HG03108 (cell line): ENCODE measurements around the gene METRNL.
"Not testable (repeated sequence)": the region's sequence is repeated elsewhere in the genome, so short reads cannot be mapped to it uniquely, and the experiment has no call there.

ENCODE experiments used
- ATAC-seq: cut with Tn5 transposase; IDR thresholded peaks from one replicate; pipeline ENCODE4 v1.9.1; 2021; ENCODE audit warnings: moderate library complexity; ENCODE audit not compliant: unreplicated experiment

Gene METRNL

GRCh38 chr17:83079352-83079747 lies at the start of gene METRNL:
Gene METRNL, plus strand, starts transcription at chr17:83079609. Its CDS starts 207 bp downstream, at chr17:83079816.
- no peak for ATAC-seq

DNA sequence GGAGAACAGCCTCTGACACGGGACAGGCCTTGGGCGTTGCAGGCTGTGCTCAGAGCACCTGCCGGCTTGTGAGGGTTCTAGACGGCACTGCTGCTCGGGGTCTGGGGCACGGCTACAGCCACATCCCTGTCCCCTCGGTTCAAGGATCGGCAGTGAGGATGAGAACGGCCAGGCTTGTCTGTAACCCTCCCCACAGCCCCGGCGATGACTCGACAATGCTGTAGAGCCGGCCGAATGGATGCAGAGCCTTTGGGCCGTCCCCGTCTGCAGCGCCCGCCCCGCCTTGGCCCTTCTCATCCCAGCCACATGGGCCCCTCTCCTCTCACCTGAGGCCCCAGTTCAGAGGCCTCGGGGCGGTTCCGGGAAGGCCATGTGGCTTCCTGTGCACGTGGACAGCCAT lies 49.0 kb upstream of the METRNL start:
- no peak for ATAC-seq

- no peak for ATAC-seq
Measured at GRCh38 chr17:83031321-83031945, 48.0 kb upstream of the METRNL start.

DNA sequence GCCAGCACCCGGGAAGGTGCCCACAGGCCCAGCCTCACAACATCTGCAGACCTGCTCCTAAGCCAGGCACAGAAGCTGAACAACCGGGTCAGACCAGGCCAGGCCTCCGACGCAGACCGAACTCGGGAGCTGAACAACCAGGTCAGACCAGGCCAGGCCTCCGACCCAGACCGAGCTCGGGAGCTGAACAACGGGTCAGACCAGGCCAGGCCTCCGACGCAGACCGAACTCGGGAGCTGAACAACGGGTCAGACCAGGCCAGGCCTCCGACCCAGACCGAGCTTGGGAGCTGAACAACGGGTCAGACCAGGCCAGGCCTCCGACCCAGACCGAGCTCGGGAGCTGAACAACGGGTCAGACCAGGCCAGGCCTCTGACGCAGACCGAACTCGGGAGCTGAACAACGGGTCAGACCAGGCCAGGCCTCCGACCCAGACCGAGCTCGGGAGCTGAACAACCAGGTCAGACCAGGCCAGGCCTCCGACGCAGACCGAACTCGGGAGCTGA lies 47.4 kb upstream of the METRNL start:
- ATAC-seq, result not testable (repeated sequence)

DNA sequence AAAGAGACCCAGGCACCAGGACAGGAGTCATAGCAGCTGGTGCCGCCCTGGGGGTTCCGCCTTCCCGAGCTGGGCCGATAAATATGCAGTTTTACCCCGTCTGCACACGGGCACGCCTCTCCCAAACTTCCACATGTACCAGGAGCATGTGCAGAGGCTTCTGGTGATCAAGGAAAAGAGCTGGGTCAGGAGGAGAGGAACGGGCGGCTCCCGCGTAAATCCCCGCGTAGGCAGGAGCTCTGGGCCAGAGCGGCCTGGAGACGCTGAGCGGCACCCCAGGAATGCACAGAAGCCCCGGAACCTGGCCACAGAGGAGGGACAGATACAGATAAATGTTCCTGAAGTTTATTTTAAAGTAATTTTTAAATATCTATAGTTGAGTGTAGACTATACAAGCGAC lies 46.6 kb upstream of the METRNL start:
- ATAC-seq, result no peak

- ATAC-seq, result no peak
Measured at GRCh38 chr17:83034525-83034924, 44.9 kb upstream of the METRNL start.

GRCh38 chr17:83035722-83036121 lies 43.7 kb upstream of the METRNL start:
- ATAC-seq, result no peak

- no peak for ATAC-seq
Measured at GRCh38 chr17:83036193-83036592, 43.2 kb upstream of the METRNL start.

DNA sequence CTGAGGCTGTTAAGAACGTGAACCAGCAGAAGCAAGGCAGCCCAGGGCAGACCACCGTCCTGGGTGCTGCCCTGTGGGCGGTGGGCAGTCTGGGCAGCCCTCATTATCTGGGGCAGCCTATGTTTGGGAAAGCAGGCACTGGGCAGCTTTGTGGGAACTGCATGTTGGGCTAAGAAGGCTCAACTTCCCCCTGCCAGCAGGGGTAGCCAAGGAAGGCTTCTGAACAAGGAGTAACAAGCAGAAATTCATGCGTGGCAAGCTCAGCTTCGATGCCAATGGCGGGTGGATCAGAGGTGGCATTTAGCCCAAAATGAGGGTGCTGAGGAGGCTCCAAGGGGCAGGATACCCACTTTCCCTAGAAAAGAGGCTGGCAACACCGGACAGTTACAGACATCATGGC lies 42.7 kb upstream of the METRNL start:
- ATAC-seq, result no peak

GRCh38 chr17:83037084-83037873 lies 42.1 kb upstream of the METRNL start:
- no peak for ATAC-seq

DNA sequence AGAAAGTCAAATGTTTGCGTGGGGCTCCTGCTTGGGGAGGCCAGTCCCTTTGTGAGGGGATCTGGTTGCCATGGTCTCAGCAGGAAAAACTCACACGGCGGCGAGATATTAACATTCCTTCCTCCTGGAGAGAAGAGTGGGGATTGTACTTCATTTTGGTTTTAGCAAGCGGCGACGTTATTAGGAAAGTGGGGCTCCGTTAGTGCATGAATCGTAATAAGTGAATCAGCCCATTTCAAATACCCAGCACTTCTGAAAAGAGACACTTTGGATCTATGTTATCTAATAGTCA lies 41.6 kb upstream of the METRNL start:
- ATAC-seq, result no peak

DNA sequence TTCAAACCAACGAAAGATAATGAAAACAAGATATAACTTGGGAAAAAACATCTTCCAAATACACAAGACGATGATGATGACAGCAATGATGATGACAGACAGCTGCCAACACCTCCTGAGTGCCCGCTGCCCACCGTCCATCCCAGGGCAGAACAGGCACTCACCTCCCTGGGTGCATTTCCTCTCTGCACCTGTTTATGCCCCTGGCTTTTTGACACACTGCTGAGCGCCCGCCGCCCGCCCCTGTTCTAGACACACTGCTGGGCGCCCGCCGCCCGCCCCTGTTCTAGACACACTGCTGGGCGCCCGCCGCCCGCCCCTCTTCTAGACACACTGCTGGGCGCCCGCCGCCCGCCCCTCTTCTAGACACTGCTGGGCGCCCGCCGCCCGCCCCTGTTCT lies 40.4 kb upstream of the METRNL start:
- not testable (repeated sequence) for ATAC-seq

- ATAC-seq, result no peak
Measured at GRCh38 chr17:83041305-83041704, 38.1 kb upstream of the METRNL start.

DNA sequence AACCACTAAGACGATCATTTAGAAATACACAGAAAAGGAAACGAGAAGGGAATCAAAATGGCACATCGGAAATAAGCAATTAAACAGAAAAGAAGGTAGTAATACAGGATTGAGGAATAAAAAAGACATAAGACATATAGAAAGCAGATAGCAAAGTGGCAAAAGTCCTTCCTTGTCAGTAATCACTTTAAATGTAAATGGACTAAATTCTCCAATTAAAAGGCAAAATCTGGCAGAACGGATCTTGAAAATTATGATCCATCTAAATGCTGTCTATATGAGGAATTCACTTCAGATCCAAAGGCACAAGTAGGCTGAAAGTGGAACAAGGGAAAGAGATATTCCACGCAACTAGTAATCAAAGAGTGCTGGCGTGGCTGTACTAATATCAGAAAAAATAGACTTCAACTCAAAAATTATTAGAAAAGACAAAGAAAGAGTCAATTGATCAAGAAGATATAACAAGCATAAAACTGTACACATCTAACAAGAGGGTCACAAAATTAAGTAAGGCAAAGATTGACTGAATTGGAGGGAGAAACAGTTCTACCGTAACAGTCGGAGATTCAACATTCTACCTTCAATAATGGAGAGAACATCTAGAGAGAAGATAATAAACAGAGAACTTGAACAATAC lies 36.8 kb upstream of the METRNL start:
- ATAC-seq, result no peak

- ATAC-seq, result not testable (repeated sequence)
Measured at GRCh38 chr17:83044479-83044878, 34.9 kb upstream of the METRNL start.

DNA sequence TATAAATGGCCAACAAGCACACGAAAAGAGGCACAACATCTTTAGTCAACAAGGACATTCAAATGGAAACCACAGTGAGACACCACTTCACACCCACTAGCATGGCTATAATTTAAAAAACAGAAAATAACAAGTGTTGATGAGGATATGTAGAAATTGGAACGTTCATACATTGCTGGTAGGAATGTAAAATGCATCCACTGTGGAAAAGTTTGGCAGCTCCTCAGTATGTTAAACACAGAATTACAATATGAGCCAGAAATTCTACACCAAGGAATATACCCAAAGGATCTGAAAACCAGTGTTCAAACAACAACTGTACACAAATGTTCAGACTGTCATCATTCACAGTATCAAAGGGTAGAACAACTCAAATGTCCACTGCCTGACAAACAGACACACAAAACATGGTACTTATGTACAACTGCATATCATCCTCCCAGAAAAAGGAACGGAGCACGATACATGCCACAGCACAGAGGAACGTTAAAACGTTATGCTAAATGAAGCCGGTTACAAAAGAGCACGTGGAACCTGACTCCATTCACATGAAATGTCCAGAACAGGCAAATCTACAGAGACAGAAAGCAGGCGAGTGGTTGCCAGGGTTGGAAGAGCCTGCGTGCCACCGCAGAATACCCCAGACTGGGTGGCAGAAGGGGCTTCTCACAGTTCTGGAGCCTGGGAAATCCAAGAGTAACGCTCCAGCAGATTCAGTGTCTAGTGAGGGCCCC lies 32.8 kb upstream of the METRNL start:
- ATAC-seq, result no peak

- ATAC-seq, result no peak
Measured at GRCh38 chr17:83047182-83047478, 32.3 kb upstream of the METRNL start.

- not testable (repeated sequence) for ATAC-seq
Measured at GRCh38 chr17:83047818-83048475, 31.5 kb upstream of the METRNL start.

- ATAC-seq, result no peak
Measured at GRCh38 chr17:83050651-83051395, 28.6 kb upstream of the METRNL start.
